Bone marrow (tissue), 2 donors: ENCODE measurements around the gene PAX7.

Source experiments
- DNase-seq, 2 donors: peaks; one replicate each; lab custom pipeline; 2025; lab: John Stamatoyannopoulos, UW

Gene PAX7

GRCh38 chr1:18618546-18619466 lies 11.8 kb upstream of the PAX7 start:
- DNase-seq = no peak

- no peak for DNase-seq
These were observed 11.2 kb upstream of the PAX7 start for GRCh38 chr1:18619467-18619835.

GRCh38 chr1:18628511-18628910 lies 2.1 kb upstream of the PAX7 start:
- no peak for DNase-seq

GRCh38 chr1:18629659-18630510 lies 761 bp upstream of the PAX7 start:
- no peak for DNase-seq

- no peak for DNase-seq
These were observed 1.0 kb downstream of the PAX7 start for GRCh38 chr1:18631496-18632217.

- no peak for DNase-seq
These were observed 1.6 kb downstream of the PAX7 start for GRCh38 chr1:18632218-18632588.

GRCh38 chr1:18632783-18633421 lies 2.3 kb downstream of the PAX7 start:
- no peak for DNase-seq

- no peak for DNase-seq
These were observed 2.9 kb downstream of the PAX7 start for GRCh38 chr1:18633422-18634155.

GRCh38 chr1:18634276-18634675 lies 3.6 kb downstream of the PAX7 start:
- no peak for DNase-seq

GRCh38 chr1:18635070-18635577 lies 4.5 kb downstream of the PAX7 start:
- no peak for DNase-seq

GRCh38 chr1:18635891-18636595 lies 5.4 kb downstream of the PAX7 start:
- DNase-seq = no peak

- no peak for DNase-seq
These were observed 6.2 kb downstream of the PAX7 start for GRCh38 chr1:18636596-18637508.

- DNase-seq = no peak
These were observed 6.9 kb downstream of the PAX7 start for GRCh38 chr1:18637511-18637960.

- DNase-seq = no peak
These were observed 7.6 kb downstream of the PAX7 start for GRCh38 chr1:18637962-18638834.

- no peak for DNase-seq
These were observed 8.3 kb downstream of the PAX7 start for GRCh38 chr1:18638835-18639364.

- no peak for DNase-seq
These were observed 8.9 kb downstream of the PAX7 start for GRCh38 chr1:18639368-18640055.
